A204.1 (cell line): Measurements from ENCODE around the gene DNAJB1.
"Not testable (repeated sequence)": the region's sequence is repeated elsewhere in the genome, so short reads cannot be mapped to it uniquely, and the experiment has no call there.

Experiments used
- FAIRE-seq: peaks from 2 replicates; lab custom pipeline; 2012; peaks lifted over from hg19 to GRCh38; lab: Jason Lieb, UNC

Gene DNAJB1

GRCh38 chr19:14519860-14520407 lies 1.7 kb upstream of the DNAJB1 start:
- no peak for FAIRE-seq

- FAIRE-seq, result no peak
Measured at GRCh38 chr19:14519245-14519859, 1.2 kb upstream of the DNAJB1 start.

- no peak for FAIRE-seq
Measured at GRCh38 chr19:14517446-14517839, 754 bp downstream of the DNAJB1 start.

- FAIRE-seq, result no peak
Measured at GRCh38 chr19:14516746-14517438, 1.3 kb downstream of the DNAJB1 start.

- FAIRE-seq, result no peak
Measured at GRCh38 chr19:14516048-14516534, 2.1 kb downstream of the DNAJB1 start.

GRCh38 chr19:14515501-14516047 lies 2.6 kb downstream of the DNAJB1 start:
- FAIRE-seq, result no peak

- FAIRE-seq, result no peak
Measured at GRCh38 chr19:14514215-14514863, 3.9 kb downstream of the DNAJB1 start.

- FAIRE-seq, result no peak
Measured at GRCh38 chr19:14512406-14512961, 5.7 kb downstream of the DNAJB1 start.

GRCh38 chr19:14511229-14511593 lies 7.0 kb downstream of the DNAJB1 start:
- FAIRE-seq, result no peak

GRCh38 chr19:14510311-14511228 lies 7.6 kb downstream of the DNAJB1 start:
- no peak for FAIRE-seq

GRCh38 chr19:14507704-14508542 lies 10.3 kb downstream of the DNAJB1 start:
- FAIRE-seq, result no peak

GRCh38 chr19:14505488-14506239 lies 12.5 kb downstream of the DNAJB1 start:
- no peak for FAIRE-seq

- not testable (repeated sequence) for FAIRE-seq
Measured at GRCh38 chr19:14504575-14504974, 13.6 kb downstream of the DNAJB1 start.

- FAIRE-seq, result no peak
Measured at GRCh38 chr19:14503285-14503684, 14.9 kb downstream of the DNAJB1 start.

GRCh38 chr19:14502334-14503092 lies 15.7 kb downstream of the DNAJB1 start:
- no peak for FAIRE-seq

GRCh38 chr19:14497228-14497921 lies 20.8 kb downstream of the DNAJB1 start:
- no peak for FAIRE-seq

- no peak for FAIRE-seq
Measured at GRCh38 chr19:14496834-14497227, 21.4 kb downstream of the DNAJB1 start.
